HFF-Myc (cell line): ENCODE results near the gene PLEKHA3.

ENCODE experiments used
- DNase-seq: peaks from one replicate; pipeline ENCODE4 v3.0.0-alpha.2; 2011; ENCODE audit warnings: low read depth; ENCODE audit errors: extremely low read depth
- H3K4me3 ChIP-seq: replicated peaks from 2 replicates; pipeline ENCODE4 v1.5.1; 2011; ENCODE audit warnings: low read depth, mild to moderate bottlenecking, control low read depth, low read length
- TF ChIP-seq, protein P1 (sequence below): IDR thresholded peaks from 2 replicates; pipeline ENCODE4 v1.5.1; 2012; ENCODE audit warnings: mild to moderate bottlenecking, low read depth, low read length, control low read depth; ENCODE audit errors: missing control alignments

The PLEKHA3 gene

GRCh38 chr2:178473373-178473772 lies 6.9 kb upstream of the PLEKHA3 start:
- TF ChIP-seq, protein P1, sequence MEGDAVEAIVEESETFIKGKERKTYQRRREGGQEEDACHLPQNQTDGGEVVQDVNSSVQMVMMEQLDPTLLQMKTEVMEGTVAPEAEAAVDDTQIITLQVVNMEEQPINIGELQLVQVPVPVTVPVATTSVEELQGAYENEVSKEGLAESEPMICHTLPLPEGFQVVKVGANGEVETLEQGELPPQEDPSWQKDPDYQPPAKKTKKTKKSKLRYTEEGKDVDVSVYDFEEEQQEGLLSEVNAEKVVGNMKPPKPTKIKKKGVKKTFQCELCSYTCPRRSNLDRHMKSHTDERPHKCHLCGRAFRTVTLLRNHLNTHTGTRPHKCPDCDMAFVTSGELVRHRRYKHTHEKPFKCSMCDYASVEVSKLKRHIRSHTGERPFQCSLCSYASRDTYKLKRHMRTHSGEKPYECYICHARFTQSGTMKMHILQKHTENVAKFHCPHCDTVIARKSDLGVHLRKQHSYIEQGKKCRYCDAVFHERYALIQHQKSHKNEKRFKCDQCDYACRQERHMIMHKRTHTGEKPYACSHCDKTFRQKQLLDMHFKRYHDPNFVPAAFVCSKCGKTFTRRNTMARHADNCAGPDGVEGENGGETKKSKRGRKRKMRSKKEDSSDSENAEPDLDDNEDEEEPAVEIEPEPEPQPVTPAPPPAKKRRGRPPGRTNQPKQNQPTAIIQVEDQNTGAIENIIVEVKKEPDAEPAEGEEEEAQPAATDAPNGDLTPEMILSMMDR = no peak
- no peak overlapping the region for H3K4me3 ChIP-seq
- no peak for DNase-seq

DNA sequence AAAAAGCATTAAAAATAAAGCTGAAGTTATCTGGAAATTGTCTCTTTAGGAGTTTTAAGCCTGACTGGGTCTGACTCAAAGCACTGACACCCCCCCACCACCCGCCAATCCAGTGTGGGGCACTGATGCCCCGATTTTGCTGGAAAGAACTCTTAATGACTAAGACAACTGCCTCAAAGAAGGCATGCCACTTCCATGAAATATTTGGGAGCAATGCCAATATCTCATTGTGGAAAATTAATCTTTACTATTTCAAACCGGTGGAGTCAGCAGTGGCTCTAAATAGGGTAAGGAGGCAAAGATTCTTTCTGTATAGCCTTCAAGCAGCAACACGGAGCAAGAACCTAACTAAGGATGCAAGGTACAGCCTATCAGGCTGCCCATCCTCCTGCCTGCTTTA lies 6.3 kb upstream of the PLEKHA3 start:
- H3K4me3 ChIP-seq = no peak overlapping the region
- TF ChIP-seq, protein P1 = no peak
- DNase-seq = no peak

DNA sequence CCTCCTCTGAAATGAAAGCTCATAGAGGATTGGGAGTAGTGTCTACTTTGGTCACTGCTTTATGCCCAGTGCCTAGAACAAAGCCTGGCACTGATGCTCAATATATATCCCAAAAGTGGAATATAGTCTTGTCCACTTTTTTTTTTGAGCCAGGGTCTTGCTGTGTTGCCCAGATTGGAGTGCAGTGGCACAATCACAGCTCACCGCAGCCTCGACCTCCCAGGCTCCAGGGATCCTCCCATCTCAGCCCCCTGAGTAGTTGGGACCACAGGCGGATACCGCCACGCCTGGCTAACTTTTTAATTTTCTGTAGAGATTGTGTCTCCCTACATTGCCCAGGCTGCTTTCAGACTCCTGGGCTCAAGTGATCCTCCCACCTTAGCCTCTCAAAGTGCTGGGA lies 5.7 kb upstream of the PLEKHA3 start:
- no peak overlapping the region for H3K4me3 ChIP-seq
- TF ChIP-seq, protein P1 = no peak
- no peak for DNase-seq

DNA sequence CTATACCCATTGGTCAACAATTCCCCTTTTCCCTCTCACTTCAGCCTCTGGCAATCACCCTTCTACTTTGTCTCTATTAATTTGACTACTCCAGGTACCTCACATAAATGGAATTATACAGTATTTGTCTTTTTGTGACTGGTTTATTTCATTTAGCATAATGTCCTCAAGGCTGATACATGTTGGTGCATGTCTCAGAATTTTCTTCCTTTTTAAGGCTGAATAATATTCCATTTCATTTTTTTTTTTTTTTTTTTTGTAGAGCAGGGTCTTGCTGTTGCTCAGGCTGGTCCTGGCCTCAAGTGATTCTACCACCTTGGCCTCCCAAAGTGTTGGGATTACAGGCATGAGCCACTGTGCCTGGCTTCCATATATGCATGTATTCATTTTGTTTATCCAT lies 3.8 kb upstream of the PLEKHA3 start:
- DNase-seq = no peak
- H3K4me3 ChIP-seq = peak overlapping the region; percentile 93
- TF ChIP-seq, protein P1 = no peak

DNA sequence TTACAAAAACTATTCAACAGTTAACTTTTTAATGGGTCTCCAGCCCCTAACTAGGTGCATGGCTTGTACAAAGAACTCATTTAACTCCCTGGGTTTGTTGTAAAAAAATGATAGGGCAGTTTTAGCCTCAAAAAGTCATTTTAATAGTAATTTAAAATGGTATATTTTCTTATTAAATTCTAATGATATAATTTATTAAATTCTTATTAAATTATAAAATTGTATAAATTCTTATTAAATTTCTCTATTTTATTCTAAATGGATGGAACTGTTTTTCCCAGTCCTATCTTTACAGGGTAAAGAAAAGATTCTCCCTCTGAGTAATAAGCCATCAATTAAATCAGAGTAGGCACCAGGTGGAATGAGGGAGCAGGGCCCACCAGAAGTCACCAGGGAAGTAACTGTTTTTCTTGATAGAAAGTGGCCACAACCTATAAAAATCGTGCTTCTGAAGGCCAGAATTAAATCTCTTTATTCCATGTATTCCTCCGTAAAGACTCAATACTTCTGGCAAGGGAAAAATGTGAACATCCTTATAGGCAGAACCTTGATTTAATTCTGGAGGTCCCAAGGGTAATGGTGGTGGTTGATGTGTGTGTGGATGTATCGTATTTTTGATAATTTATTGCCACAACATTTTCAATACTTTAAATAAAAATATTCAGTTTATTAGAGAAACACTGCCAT lies 2.7 kb upstream of the PLEKHA3 start:
- H3K4me3 ChIP-seq = peak overlapping the region; percentile 93
- no peak for DNase-seq
- TF ChIP-seq, protein P1 = no peak

DNA sequence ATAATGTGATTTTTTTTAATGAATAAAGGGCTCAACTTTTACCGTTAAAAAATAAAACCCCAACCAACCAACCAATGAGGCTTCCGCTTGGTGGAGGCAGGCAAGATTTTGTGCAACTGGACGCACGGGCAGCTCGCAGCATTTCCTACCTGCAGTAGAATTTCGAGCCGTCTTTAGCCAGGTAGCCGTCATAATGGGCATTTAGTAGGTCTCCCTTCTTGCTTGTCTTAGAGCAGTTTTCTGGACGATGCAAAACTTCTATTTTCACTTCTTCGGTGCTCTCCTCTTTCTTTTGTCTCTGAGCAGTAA lies 2.2 kb upstream of the PLEKHA3 start:
- H3K4me3 ChIP-seq = peak overlapping the region; percentile 93
- no peak for DNase-seq
- TF ChIP-seq, protein P1 = no peak
